K562 (cell line): ENCODE data around the gene JAK3. TPM values are rescaled to one million over a fixed set of nuclear protein-coding genes. Genes with fewer than 3 reads are reported as not detected.
A peak's percentile ranks its signal among the peaks of the same experiment; 100 is the strongest.

Experiments used
- ATAC-seq: fragments of 200-7000 bp; cut with Tn5 transposase; 3 replicates; pipeline ENCODE4 v1.9.1; 2020; ENCODE audit warnings: moderate library complexity
- BruUV-seq: library from RNA; stranded (reverse); fragments of 400-500 nt; replicated peaks from 2 replicates; lab custom pipeline; 2021; lab: Mats Ljungman, UMichigan
- CTCF ChIA-PET: fragments of 300-600 bp; formaldehyde crosslinking; extraction: SDS; loops from one replicate; lab custom pipeline; 2021; ENCODE audit warnings: low intra/inter-chr PET ratio; lab: Yijun Ruan, JAX
- POLR2A ChIA-PET: fragments of 300-600, 350-650 bp; sonication (Branson Sonifier 250); formaldehyde crosslinking; extraction: SDS; loops from one replicate; lab custom pipeline; 2021; ENCODE audit warnings: antibody characterized with exemption, inconsistent platforms; lab: Yijun Ruan, JAX
- DNase-seq, 4 experiments: peaks; one replicate each; pipeline versions ENCODE4 v3.0.0 to v3.0.0-alpha.2; 2011 to 2018; ENCODE audit warnings: low spot score in 3 of 4, mixed read lengths in 3 of 4; ENCODE audit errors: extremely low read depth in 1 of 4
- FAIRE-seq: peaks from 2 replicates; lab custom pipeline; 2011; peaks lifted over from hg19 to GRCh38; lab: Jason Lieb, UNC
- H2AFZ ChIP-seq: 2 replicates; pipeline ENCODE4 v1.6.0; 2011; ENCODE audit warnings: low read depth, low read length, control low read depth, inconsistent platforms
- H3K27ac ChIP-seq: fragments of 200-600 bp; 3 replicates; pipeline ENCODE4 v1.8.0; 2011; ENCODE audit warnings: low read depth, mild to moderate bottlenecking, control low read depth, inconsistent platforms, low read length, moderate library complexity, mixed read lengths; ENCODE audit errors: extremely low read depth
- H3K27me3 ChIP-seq, 2 experiments: fragments of 300-600 bp in 1 of 2; 2 replicates in 1 of 2; 3 replicates in 1 of 2; pipeline versions ENCODE4 v1.6.0 to v1.8.0; 2011; ENCODE audit warnings: inconsistent platforms in 2 of 2, low read length in 2 of 2, mild to moderate bottlenecking in 1 of 2, mixed read lengths in 1 of 2, moderate library complexity in 1 of 2; ENCODE audit not compliant: control insufficient read depth in 2 of 2, insufficient read depth in 2 of 2
- H3K36me3 ChIP-seq: fragments of 300-600 bp; 3 replicates; pipeline ENCODE4 v1.8.0; 2011; ENCODE audit warnings: mild to moderate bottlenecking, low read length, inconsistent platforms; ENCODE audit not compliant: control insufficient read depth, insufficient read depth
- H3K4me1 ChIP-seq, 2 experiments: fragments of 200-600 bp in 1 of 2; replicated peaks in 1 of 2; 2 replicates in 1 of 2; 3 replicates in 1 of 2; pipeline versions ENCODE4 v1.5.1 to v1.8.0; 2011; ENCODE audit warnings: inconsistent platforms in 2 of 2, low read length in 2 of 2, mild to moderate bottlenecking in 1 of 2, mixed read lengths in 1 of 2, moderate library complexity in 1 of 2; ENCODE audit not compliant: control insufficient read depth in 2 of 2, insufficient read depth in 2 of 2
- H3K4me2 ChIP-seq: 2 replicates; pipeline ENCODE4 v1.6.1; 2011; ENCODE audit warnings: low read length, control low read depth, inconsistent platforms, mixed read lengths; ENCODE audit not compliant: insufficient read depth
- H3K4me3 ChIP-seq: fragments of 200-600 bp; sonication (generic), shearing (Covaris generic); 2 replicates; pipeline ENCODE4 v1.5.1; 2016; ENCODE audit warnings: control low read depth, inconsistent platforms
- H3K79me2 ChIP-seq: fragments of 200-600 bp; 3 replicates; pipeline ENCODE4 v1.8.0; 2011; ENCODE audit warnings: low read length, inconsistent platforms; ENCODE audit not compliant: control insufficient read depth, insufficient read depth
- H3K9ac ChIP-seq, 2 experiments: 2 replicates each; pipeline versions ENCODE4 v1.6.0 to v1.6.1; 2011; ENCODE audit warnings: low read depth in 2 of 2, low read length in 2 of 2, control low read depth in 1 of 2, inconsistent platforms in 1 of 2, mild to moderate bottlenecking in 1 of 2, mixed read lengths in 1 of 2; ENCODE audit not compliant: insufficient read depth in 1 of 2
- H3K9me1 ChIP-seq: one replicate; pipeline ENCODE4 v1.6.0; 2011; ENCODE audit warnings: inconsistent platforms, mild to moderate bottlenecking, low read length, moderate library complexity; ENCODE audit not compliant: control insufficient read depth, insufficient read depth
- H3K9me3 ChIP-seq: replicated peaks from 2 replicates; pipeline ENCODE4 v1.5.1; 2011; ENCODE audit warnings: low read depth, low read length, inconsistent platforms; ENCODE audit not compliant: control insufficient read depth, insufficient read depth
- H4K20me1 ChIP-seq: replicated peaks from 2 replicates; pipeline ENCODE4 v1.6.1; 2011; ENCODE audit warnings: low read length, inconsistent platforms, mixed read lengths; ENCODE audit not compliant: control insufficient read depth, insufficient read depth
- CTCF ChIP-seq, 3 experiments: IDR thresholded peaks in 2 of 3; conservative IDR thresholded peaks in 1 of 3; 2 replicates each; pipeline ENCODE4 v1.5.1; 2011 to 2012; ENCODE audit warnings: low read length in 3 of 3, mild to moderate bottlenecking in 3 of 3, control low read depth in 2 of 3, improper control_type of control experiment in 1 of 3, inconsistent platforms in 1 of 3, low read depth in 1 of 3, mixed read lengths in 1 of 3, moderate library complexity in 1 of 3; ENCODE audit not compliant: insufficient read depth in 2 of 3
- E2F8 ChIP-seq: fragments of 450-650 bp; IDR thresholded peaks from 2 replicates; pipeline ENCODE4 v1.7.1; 2018; ENCODE audit warnings: mild to moderate bottlenecking, low read depth; ENCODE audit not compliant: partially characterized antibody
- GATAD2B ChIP-seq: fragments of 450-650 bp; IDR thresholded peaks from 2 replicates; pipeline ENCODE4 v1.6.1; 2017; ENCODE audit warnings: mild to moderate bottlenecking, borderline replicate concordance
- HDAC1 ChIP-seq, 2 experiments: fragments of 450-650 bp; IDR thresholded peaks; 2 replicates each; pipeline ENCODE4 v1.6.1; 2016 to 2017; ENCODE audit warnings: inconsistent platforms in 1 of 2, mild to moderate bottlenecking in 1 of 2, moderate library complexity in 1 of 2
- JUND ChIP-seq, 2 experiments: IDR thresholded peaks; 2 replicates in 1 of 2; 3 replicates in 1 of 2; pipeline ENCODE4 v1.6.1; 2011; ENCODE audit warnings: borderline replicate concordance in 2 of 2, low read depth in 2 of 2, low read length in 2 of 2, improper control_type of control experiment in 1 of 2, missing biosample characterization in 1 of 2, missing genetic modification characterization in 1 of 2, missing genetic modification reagents in 1 of 2
- MED1 ChIP-seq: sonication (generic); formaldehyde crosslinking; IDR thresholded peaks from 2 replicates; pipeline ENCODE4 v1.8.1; 2023; ENCODE audit warnings: missing genetic modification reagents, borderline replicate concordance
- MEIS2 ChIP-seq: fragments of 450-650 bp; IDR thresholded peaks from 2 replicates; pipeline ENCODE4 v1.6.1; 2014; ENCODE audit warnings: mild to moderate bottlenecking; ENCODE audit not compliant: partially characterized antibody
- PCBP2 ChIP-seq: fragments of 200-400 bp; formaldehyde crosslinking; IDR thresholded peaks from 2 replicates; pipeline ENCODE4 v1.6.1; 2018; ENCODE audit warnings: low read length, low read depth, mild to moderate bottlenecking, moderate library complexity; ENCODE audit not compliant: poor library complexity, severe bottlenecking
- SMARCC2 ChIP-seq: fragments of 450-650 bp; IDR thresholded peaks from 2 replicates; pipeline ENCODE4 v1.6.1; 2017; ENCODE audit warnings: antibody characterized with exemption, moderate library complexity, mild to moderate bottlenecking, low read depth
- TFAP4 ChIP-seq: sonication (generic); formaldehyde crosslinking; IDR thresholded peaks from 2 replicates; pipeline ENCODE4 v1.8.0; 2022; ENCODE audit warnings: missing genetic modification reagents, mild to moderate bottlenecking, moderate library complexity, borderline replicate concordance
- ZBTB7A ChIP-seq: IDR thresholded peaks from 2 replicates; pipeline ENCODE4 v1.6.1; 2011; ENCODE audit warnings: low read depth, mild to moderate bottlenecking, low read length, moderate library complexity, borderline replicate concordance; ENCODE audit not compliant: control insufficient read depth
- ZEB2 ChIP-seq: fragments of 450-650 bp; IDR thresholded peaks from 2 replicates; pipeline ENCODE4 v1.6.1; 2016
- ZNF316 ChIP-seq: fragments of 450-650 bp; IDR thresholded peaks from 2 replicates; pipeline ENCODE4 v1.6.1; 2016
- ZNF785 ChIP-seq: fragments of 250-450 bp; sonication (Bioruptor Pico); IDR thresholded peaks from 2 replicates; pipeline ENCODE4 v1.4.0; 2020; ENCODE audit warnings: mild to moderate bottlenecking
- WGBS: fragments of 100-300 bp; shearing (Covaris generic); methylation state at CpG from one replicate; pipeline ENCODE4 v1.1.6; 2016; ENCODE audit warnings: low coverage, mixed read lengths; ENCODE audit not compliant: insufficient coverage; ENCODE audit errors: missing lambda C conversion rate; 5-methylcytosine and 5-hydroxymethylcytosine counted together
- in situ Hi-C: fragments of 300-500 bp; cut with MboI; formaldehyde crosslinking; loops from 4 replicates; pipeline ENCODE4 v1.15.0; 2018; ENCODE audit warnings: inconsistent platforms, mixed read lengths
- intact Hi-C: fragments of 100-400 bp; cut with micrococcal nuclease; formaldehyde crosslinking; loops from 2 replicates; pipeline ENCODE4 v1.14.2; 2022
- polyA plus RNA-seq, 8 experiments: library from polyadenylated mRNA; depleted of rRNA in 4 of 8; stranded (reverse) in 5 of 8; unstranded in 3 of 8; fragments of >200 nt; fragmentation: Nextera tagmentation in 2 of 8; fragmentation: Illumina TruSeq in 1 of 8; extraction: Ambion mirVana in 2 of 8; extraction: Trizol in 1 of 8; gene quantifications; 2 replicates each; pipeline versions ENCODE4 v1.2.1 to v1.2.3, GENCODE V29; 2011 to 2014; ENCODE audit warnings: inconsistent platforms in 1 of 8, missing spikeins in 1 of 8
- total RNA-seq, 7 experiments: library from RNA; depleted of rRNA in 6 of 7; stranded (reverse); fragments of >200 nt in 6 of 7; fragmentation: Illumina TruSeq in 2 of 7; extraction: Trizol in 2 of 7; gene quantifications; 2 replicates each; pipeline versions ENCODE4 v1.2.1 to v1.2.3, GENCODE V29; 2011 to 2021; ENCODE audit warnings: low replicate concordance in 1 of 7

JAK3 gene
- total and polyA plus RNA-seq, 9 of the 15 experiments (the other 6 are each of a cell fraction or from before 2014, with no cell fraction given), result 0.01 to 0.18 (median 0.07) TPM; not detected in 1

- H3K4me1 ChIP-seq, result peaks cover 0 to 39% of the 10 kb centered on the region in 2 experiments; a peak in 3 of 5 replicates
- BruUV-seq, result no TSS peak
- CTCF ChIA-PET, result no interaction called here
- H3K36me3 ChIP-seq, result no peaks in the 10 kb centered on the region
- no peak within 1 kb of the TSS for H3K4me2 ChIP-seq
- TF ChIP-seq SMARCC2 (no peak), ZNF785 (CRISPR knock-in tag) (no peak), ZEB2 (no peak), MED1 (CRISPR knock-in tag) (no peak), GATAD2B (no peak), HDAC1 (IDR thresholded peaks at IDR 0.05) (0 out of 4 replicates have a peak, but pooled peaks of 1 of the 2 experiments have one; percentile 34), MEIS2 (peak; percentile 53), ZNF316 (no peak), JUND (IDR thresholded peaks at IDR 0.05; ENCODE audit: borderline replicate concordance, low read depth, low read length) (no peak), JUND (tag; IDR thresholded peaks at IDR 0.05; ENCODE audit: borderline replicate concordance, low read depth, low read length) (no peak), PCBP2 (no peak), E2F8 (no peak), ZBTB7A (0 out of 2 replicates have a peak, but pooled peaks have one; percentile 37), CTCF (IDR thresholded peaks at IDR 0.05 in 2 of 3, conservative IDR thresholded peaks at IDR 0.05 in 1 of 3; ENCODE audit: insufficient read depth in 2 of 3, low read depth in 1 of 3, low read length in 3 of 3) (peak in 2 of 3 experiments; percentile 8 to 14; a peak in 1 of 6 replicates), TFAP4 (peak; percentile 44; the same call in 1 of the 2 replicates)
- no peak within 1 kb of the TSS for H3K27ac ChIP-seq
- H3K9me1 ChIP-seq, result no peaks in the 10 kb centered on the region
- peak; percentile 16; the same call in 2 of the 3 replicates for ATAC-seq
- no peaks in the 10 kb centered on the region for H3K79me2 ChIP-seq
- peak in 1 of 4 experiments; percentile 51 for DNase-seq
- POLR2A ChIA-PET, result interaction anchor here (0.6 to 3.1 kb wide), 4 partner anchors 11 to 515 kb away, joined by 3 to 24 read pairs (median 12); partner anchors contain the start of genes CCDC124 and RPL18A
- 11% methylated on average over 13 of the region's 26 CpGs for WGBS
- H4K20me1 ChIP-seq, result 0 out of 2 replicates have a peak, but pooled peaks cover 6% of the 10 kb centered on the region
- H3K27me3 ChIP-seq, result peaks cover 4 to 9% of the 10 kb centered on the region in 2 experiments; a peak in 2 of 5 replicates
- peak within 1 kb of the TSS in 1 of 2 experiments; percentile 8; a peak in 1 of 4 replicates for H3K9ac ChIP-seq
- intact Hi-C loops, result loop anchor here (2.0 kb wide), 1 partner anchor 125 kb away; no protein-coding TSS in a partner anchor
- no peak within 1 kb of the TSS for H3K4me3 ChIP-seq
- H3K9me3 ChIP-seq, result no peaks in the 10 kb centered on the region
- no peak for FAIRE-seq
- H2AFZ ChIP-seq, result no peak within 1 kb of the TSS
- in situ Hi-C loops, result no loop called here
Measured at GRCh38 chr19:17871878-17872250, 24.1 kb upstream of the JAK3 start, which contains the start of gene SLC5A5. TSS of gene SLC5A5 (plus strand) at chr19:17871945. CDS start at chr19:17872320, 375 bp downstream.
